ENCODE measurements around the gene CDK16. TPM values are rescaled to one million over a fixed set of nuclear protein-coding genes. Genes with fewer than 3 reads are reported as not detected.

CDK16 gene
- total RNA-seq, 1 experiment from 2014 or later, result 82.1 TPM

DNA sequence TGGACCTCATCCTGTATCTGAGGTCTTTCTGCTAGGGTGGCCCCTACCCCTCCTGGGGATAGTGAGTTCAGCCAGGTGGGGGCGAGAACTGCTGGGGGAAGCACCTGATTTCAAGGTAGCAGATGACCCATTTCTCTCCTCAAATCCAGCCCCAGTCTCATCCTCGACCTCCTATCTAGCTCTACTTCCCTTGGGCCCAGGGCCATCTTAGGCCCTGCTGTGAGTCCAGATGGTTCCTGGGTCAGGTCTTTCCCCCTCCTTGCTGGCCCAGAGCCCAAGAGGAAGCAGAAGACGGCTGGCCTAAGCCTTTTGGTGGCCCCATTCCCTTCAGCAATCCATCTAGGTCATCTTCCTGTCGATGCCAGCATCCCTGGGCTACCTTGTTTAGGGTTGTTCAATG, 3.3 kb downstream of the CDK16 start:
- peaks cover 2% of the 10 kb centered on the region for H3K4me1 ChIP-seq (replicated peaks; ENCODE audit: insufficient read depth)
- DNase-seq, result no peak
- intact Hi-C loops (cut with micrococcal nuclease; ENCODE audit: unreplicated experiment), result no loop called here
- H3K4me3 ChIP-seq, result no peak overlapping the region
- H3K79me2 ChIP-seq (ENCODE audit: low read depth), result peaks cover 28% of the 10 kb centered on the region
- no peak overlapping the region for H3K4me2 ChIP-seq
- CTCF ChIA-PET, result no interaction called here
- no peaks in the 10 kb centered on the region for H3K9me3 ChIP-seq (ENCODE audit: insufficient read depth, low read depth)
- no peak overlapping the region for H2AFZ ChIP-seq
- POLR2A ChIA-PET (ENCODE audit: unreplicated experiment), result no interaction called here
- H3K27me3 ChIP-seq (ENCODE audit: insufficient read depth, low read depth), result no peaks in the 10 kb centered on the region
- no TSS peak for BruUV-seq (replicated peaks)
- peaks cover 5% of the 10 kb centered on the region for H3F3A ChIP-seq (ENCODE audit: insufficient read depth, low read depth)
- no peaks in the 10 kb centered on the region for H3K36me3 ChIP-seq (ENCODE audit: low read depth)
- H4K20me1 ChIP-seq (ENCODE audit: insufficient read depth), result peaks cover 4% of the 10 kb centered on the region
- no peaks in the 10 kb centered on the region for H3K9me2 ChIP-seq (ENCODE audit: insufficient read depth)
- no peak overlapping the region for H3K27ac ChIP-seq
- no peak for TF ChIP-seq EZH2 (IDR thresholded peaks at IDR 0.05; ENCODE audit: low read depth)
- TF ChIP-seq, protein P1, sequence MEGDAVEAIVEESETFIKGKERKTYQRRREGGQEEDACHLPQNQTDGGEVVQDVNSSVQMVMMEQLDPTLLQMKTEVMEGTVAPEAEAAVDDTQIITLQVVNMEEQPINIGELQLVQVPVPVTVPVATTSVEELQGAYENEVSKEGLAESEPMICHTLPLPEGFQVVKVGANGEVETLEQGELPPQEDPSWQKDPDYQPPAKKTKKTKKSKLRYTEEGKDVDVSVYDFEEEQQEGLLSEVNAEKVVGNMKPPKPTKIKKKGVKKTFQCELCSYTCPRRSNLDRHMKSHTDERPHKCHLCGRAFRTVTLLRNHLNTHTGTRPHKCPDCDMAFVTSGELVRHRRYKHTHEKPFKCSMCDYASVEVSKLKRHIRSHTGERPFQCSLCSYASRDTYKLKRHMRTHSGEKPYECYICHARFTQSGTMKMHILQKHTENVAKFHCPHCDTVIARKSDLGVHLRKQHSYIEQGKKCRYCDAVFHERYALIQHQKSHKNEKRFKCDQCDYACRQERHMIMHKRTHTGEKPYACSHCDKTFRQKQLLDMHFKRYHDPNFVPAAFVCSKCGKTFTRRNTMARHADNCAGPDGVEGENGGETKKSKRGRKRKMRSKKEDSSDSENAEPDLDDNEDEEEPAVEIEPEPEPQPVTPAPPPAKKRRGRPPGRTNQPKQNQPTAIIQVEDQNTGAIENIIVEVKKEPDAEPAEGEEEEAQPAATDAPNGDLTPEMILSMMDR (conservative IDR thresholded peaks at IDR 0.05), result no peak

DNA sequence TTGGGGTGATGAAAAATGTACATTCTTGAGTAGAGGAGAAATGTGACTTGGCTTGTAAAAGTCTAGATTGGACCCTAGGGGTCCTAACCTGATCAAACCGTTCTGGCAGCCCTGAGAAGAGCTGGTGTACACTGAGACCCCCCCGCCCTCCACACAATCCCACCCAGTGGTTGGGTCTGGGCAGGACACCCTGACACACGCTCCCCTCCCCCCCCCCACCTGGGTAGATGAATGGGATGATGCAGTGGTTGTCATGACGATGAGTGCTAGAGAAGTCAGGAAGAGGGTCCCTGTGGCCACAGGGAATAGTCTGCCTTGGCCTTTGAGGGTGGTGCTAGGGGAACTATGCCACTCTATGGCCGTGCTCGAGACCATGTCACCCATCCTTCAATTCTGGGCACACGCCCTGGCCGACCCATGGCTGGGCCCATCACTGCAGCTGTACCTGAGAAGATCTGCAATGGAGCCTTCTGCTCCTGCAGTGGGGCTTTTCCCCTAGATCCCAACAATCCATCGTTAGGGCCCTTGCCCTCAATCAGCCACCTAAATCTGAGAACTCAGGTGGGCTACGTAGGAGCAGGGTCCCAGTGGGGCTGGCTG, 4.4 kb downstream of the CDK16 start:
- H3K4me3 ChIP-seq, result no peak overlapping the region
- H3K4me1 ChIP-seq (replicated peaks; ENCODE audit: insufficient read depth), result no peaks in the 10 kb centered on the region
- H2AFZ ChIP-seq, result no peak overlapping the region
- H3K27ac ChIP-seq, result no peak overlapping the region
- peaks cover 4% of the 10 kb centered on the region for H4K20me1 ChIP-seq (ENCODE audit: insufficient read depth)
- no peaks in the 10 kb centered on the region for H3F3A ChIP-seq (ENCODE audit: insufficient read depth, low read depth)
- no peaks in the 10 kb centered on the region for H3K27me3 ChIP-seq (ENCODE audit: insufficient read depth, low read depth)
- ChIA-PET CTCF (no interaction called here), POLR2A (ENCODE audit: unreplicated experiment) (interaction anchor here (0.6 kb wide), 1 partner anchor 15 kb away, joined by 4 read pairs; no protein-coding TSS in a partner anchor)
- DNase-seq, result no peak
- peaks cover 28% of the 10 kb centered on the region for H3K79me2 ChIP-seq (ENCODE audit: low read depth)
- no peaks in the 10 kb centered on the region for H3K9me3 ChIP-seq (ENCODE audit: insufficient read depth, low read depth)
- no peaks in the 10 kb centered on the region for H3K36me3 ChIP-seq (ENCODE audit: low read depth)
- no peaks in the 10 kb centered on the region for H3K9me2 ChIP-seq (ENCODE audit: insufficient read depth)
- BruUV-seq (replicated peaks), result no TSS peak
- intact Hi-C loops (cut with micrococcal nuclease; ENCODE audit: unreplicated experiment), result no loop called here
- TF ChIP-seq, protein P1 (conservative IDR thresholded peaks at IDR 0.05), result no peak
- TF ChIP-seq EZH2 (IDR thresholded peaks at IDR 0.05; ENCODE audit: low read depth), result no peak
- H3K4me2 ChIP-seq, result no peak overlapping the region

DNA sequence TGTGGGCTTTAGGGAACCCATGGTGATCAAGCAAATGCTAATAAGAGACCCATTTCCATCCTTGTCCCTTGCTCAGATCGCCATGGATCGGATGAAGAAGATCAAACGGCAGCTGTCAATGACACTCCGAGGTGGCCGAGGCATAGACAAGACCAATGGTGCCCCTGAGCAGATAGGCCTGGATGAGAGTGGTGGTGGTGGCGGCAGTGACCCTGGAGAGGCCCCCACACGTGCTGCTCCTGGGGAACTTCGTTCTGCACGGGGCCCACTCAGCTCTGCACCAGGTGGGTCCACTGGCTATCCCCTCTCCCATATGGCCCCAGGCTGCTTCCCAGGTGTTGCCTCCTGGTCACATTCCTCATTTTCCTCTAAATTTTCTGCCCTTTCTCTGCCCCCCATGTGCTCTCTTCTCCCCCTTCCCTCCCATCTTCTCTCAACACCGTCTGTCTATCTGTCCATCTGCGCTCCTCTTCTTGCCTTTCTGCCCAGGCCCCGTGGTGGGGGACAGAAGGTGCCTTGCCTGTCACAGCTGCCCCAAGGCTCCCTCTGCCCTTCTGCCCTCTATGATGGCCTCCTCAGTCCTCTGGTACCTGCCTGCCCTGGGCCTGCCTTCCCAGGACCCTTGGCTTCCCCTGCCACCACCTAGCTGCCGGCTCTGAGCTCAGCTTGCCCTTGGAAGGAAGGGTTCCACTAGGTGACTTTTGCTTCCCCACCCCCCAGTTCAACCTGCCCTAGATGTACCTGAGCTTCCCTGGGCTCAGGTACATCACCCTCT, 5.2 kb downstream of the CDK16 start:
- Histone ChIP-seq H3K9me2 (ENCODE audit: insufficient read depth) (no peaks in the 10 kb centered on the region), H4K20me1 (ENCODE audit: insufficient read depth) (peaks cover 4% of the 10 kb centered on the region), H3K79me2 (ENCODE audit: low read depth) (peaks cover 28% of the 10 kb centered on the region), H3K4me3 (no peak overlapping the region), H3K4me2 (no peak overlapping the region), H3K36me3 (ENCODE audit: low read depth) (no peaks in the 10 kb centered on the region), H3K4me1 (replicated peaks; ENCODE audit: insufficient read depth) (no peaks in the 10 kb centered on the region), H3K27ac (no peak overlapping the region), H3F3A (ENCODE audit: insufficient read depth, low read depth) (no peaks in the 10 kb centered on the region), H2AFZ (no peak overlapping the region), H3K9me3 (ENCODE audit: insufficient read depth, low read depth) (no peaks in the 10 kb centered on the region), H3K27me3 (ENCODE audit: insufficient read depth, low read depth) (no peaks in the 10 kb centered on the region)
- CTCF ChIA-PET, result no interaction called here
- intact Hi-C loops (cut with micrococcal nuclease; ENCODE audit: unreplicated experiment), result no loop called here
- no peak for DNase-seq
- TF ChIP-seq, protein P1 (conservative IDR thresholded peaks at IDR 0.05), result no peak
- no peak for TF ChIP-seq EZH2 (IDR thresholded peaks at IDR 0.05; ENCODE audit: low read depth)
- POLR2A ChIA-PET (ENCODE audit: unreplicated experiment), result no interaction called here
- no TSS peak for BruUV-seq (replicated peaks)

Measured in PC-9 (cell line).